HEK293T (cell line): Measurements from ENCODE around the gene HPS1.

Source experiments
- ARNT ChIP-seq: fragments of 450-650 bp; IDR thresholded peaks from 2 replicates; pipeline ENCODE4 v1.6.1; 2017; ENCODE audit warnings: mild to moderate bottlenecking
- BHLHE40 ChIP-seq: fragments of 450-650 bp; IDR thresholded peaks from 2 replicates; pipeline ENCODE4 v1.6.1; 2016; ENCODE audit warnings: mild to moderate bottlenecking, moderate library complexity, borderline replicate concordance
- CTBP1 ChIP-seq: fragments of 450-650 bp; IDR thresholded peaks from 2 replicates; pipeline ENCODE4 v1.6.1; 2016; ENCODE audit warnings: borderline replicate concordance
- ELF4 ChIP-seq: fragments of 450-650 bp; IDR thresholded peaks from 2 replicates; pipeline ENCODE4 v1.6.1; 2017; ENCODE audit warnings: antibody characterized with exemption
- FOXA1 ChIP-seq: fragments of 450-650 bp; IDR thresholded peaks from 2 replicates; pipeline ENCODE4 v1.6.1; 2016; ENCODE audit warnings: mild to moderate bottlenecking
- FOXM1 ChIP-seq: fragments of 450-650 bp; IDR thresholded peaks from 2 replicates; pipeline ENCODE4 v1.6.1; 2017; ENCODE audit warnings: mild to moderate bottlenecking, borderline replicate concordance
- HDGF ChIP-seq: fragments of 450-650 bp; IDR thresholded peaks from 2 replicates; pipeline ENCODE4 v1.6.1; 2017; ENCODE audit warnings: antibody characterized with exemption, borderline replicate concordance
- L3MBTL2 ChIP-seq: fragments of 450-650 bp; conservative IDR thresholded peaks from 2 replicates; pipeline ENCODE4 v1.6.1; 2016; ENCODE audit warnings: mild to moderate bottlenecking
- LEF1 ChIP-seq: fragments of 450-650 bp; IDR thresholded peaks from 2 replicates; pipeline ENCODE4 v1.6.1; 2017; ENCODE audit warnings: mild to moderate bottlenecking, borderline replicate concordance
- NFRKB ChIP-seq: fragments of 450-650 bp; IDR thresholded peaks from 2 replicates; pipeline ENCODE4 v1.6.1; 2016; ENCODE audit warnings: mild to moderate bottlenecking, moderate library complexity
- SP1 ChIP-seq: fragments of 450-650 bp; IDR thresholded peaks from 2 replicates; pipeline ENCODE4 v1.6.1; 2017
- SUZ12 ChIP-seq: fragments of 450-650 bp; IDR thresholded peaks from 2 replicates; pipeline ENCODE4 v1.6.1; 2016; ENCODE audit warnings: mild to moderate bottlenecking
- TARDBP ChIP-seq: fragments of 450-650 bp; IDR thresholded peaks from 2 replicates; pipeline ENCODE4 v1.6.1; 2016
- ZNF384 ChIP-seq: fragments of 450-650 bp; IDR thresholded peaks from 2 replicates; pipeline ENCODE4 v1.6.1; 2016

GRCh38 chr10:98487649-98488048 lies 40.9 kb upstream of the HPS1 start:
- TF ChIP-seq CTBP1 = no peak
- TF ChIP-seq BHLHE40 = no peak
- no peak for TF ChIP-seq TARDBP
- TF ChIP-seq ELF4 = no peak
- TF ChIP-seq HDGF = no peak
- no peak for TF ChIP-seq FOXA1
- TF ChIP-seq ARNT = no peak
- TF ChIP-seq SUZ12 = no peak
- no peak for TF ChIP-seq FOXM1
- TF ChIP-seq LEF1 = no peak
- TF ChIP-seq SP1 = no peak
- TF ChIP-seq NFRKB = no peak
- no peak for TF ChIP-seq ZNF384
- no peak for TF ChIP-seq L3MBTL2
